ENCODE measurements around the gene CYBRD1. TPM values are rescaled to one million over a fixed set of nuclear protein-coding genes. Genes with fewer than 3 reads are reported as not detected.
A peak's percentile ranks its signal among the peaks of the same experiment; 100 is the strongest.

CYBRD1 gene
- polyA plus RNA-seq, 1 experiment = 308 TPM

- peak; percentile 42 for TF ChIP-seq CTCF (IDR thresholded peaks at IDR 0.05; ENCODE audit: insufficient read depth, low read depth, low read length)
- no peak overlapping the region for H3K4me3 ChIP-seq (ENCODE audit: low read depth, low read length)
- peaks cover 4% of the 10 kb centered on the region for H3K36me3 ChIP-seq (ENCODE audit: control insufficient read depth, insufficient read depth, low read length)
- ChIA-PET POLR2A (no interaction called here), CTCF (interaction anchor here (3.1 kb wide), 1 partner anchor 10 kb away, joined by 11 read pairs; no protein-coding TSS in a partner anchor)
- no peak for DNase-seq (ENCODE audit: low read depth)
- H3K27me3 ChIP-seq (ENCODE audit: control insufficient read depth, insufficient read depth, low read length) = no peaks in the 10 kb centered on the region
Observed at GRCh38 chr2:171541202-171541887, 19.1 kb downstream of the CYBRD1 start.

DNA sequence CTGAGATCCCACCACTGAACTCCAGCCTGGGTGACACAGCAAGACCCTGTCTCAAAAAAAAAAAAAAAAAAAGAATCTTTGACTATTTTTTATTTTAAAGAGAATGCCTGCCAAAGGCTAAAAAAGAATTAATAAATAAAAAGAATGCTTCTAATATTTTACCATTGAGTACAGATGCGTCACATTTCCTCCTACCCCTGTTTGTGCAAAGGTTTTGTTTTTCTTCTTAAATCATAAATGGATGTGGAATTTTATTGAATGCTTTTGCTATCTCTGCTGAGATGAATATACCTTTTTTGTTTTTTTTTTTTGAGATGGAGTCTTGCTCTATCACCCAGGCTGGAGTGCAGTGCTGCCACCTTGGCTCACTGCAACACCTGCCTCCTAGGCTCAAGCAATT is 22.8 kb downstream of the CYBRD1 start:
- Histone ChIP-seq H3K27me3 (ENCODE audit: control insufficient read depth, insufficient read depth, low read length) (no peaks in the 10 kb centered on the region), H3K4me3 (ENCODE audit: low read depth, low read length) (no peak overlapping the region), H3K36me3 (ENCODE audit: control insufficient read depth, insufficient read depth, low read length) (peaks cover 4% of the 10 kb centered on the region)
- ChIA-PET CTCF (no interaction called here), POLR2A (no interaction called here)
- no peak for DNase-seq (ENCODE audit: low read depth)
- no peak for TF ChIP-seq CTCF (IDR thresholded peaks at IDR 0.05; ENCODE audit: insufficient read depth, low read depth, low read length)

- peaks cover 2% of the 10 kb centered on the region for H3K36me3 ChIP-seq (ENCODE audit: control insufficient read depth, insufficient read depth, low read length)
- POLR2A ChIA-PET = no interaction called here
- TF ChIP-seq CTCF (IDR thresholded peaks at IDR 0.05; ENCODE audit: insufficient read depth, low read depth, low read length) = no peak
- no peaks in the 10 kb centered on the region for H3K27me3 ChIP-seq (ENCODE audit: control insufficient read depth, insufficient read depth, low read length)
- CTCF ChIA-PET = no interaction called here
- no peak for DNase-seq (ENCODE audit: low read depth)
- H3K4me3 ChIP-seq (ENCODE audit: low read depth, low read length) = no peak overlapping the region
Observed at GRCh38 chr2:171547256-171547655, 25.0 kb downstream of the CYBRD1 start.

DNA sequence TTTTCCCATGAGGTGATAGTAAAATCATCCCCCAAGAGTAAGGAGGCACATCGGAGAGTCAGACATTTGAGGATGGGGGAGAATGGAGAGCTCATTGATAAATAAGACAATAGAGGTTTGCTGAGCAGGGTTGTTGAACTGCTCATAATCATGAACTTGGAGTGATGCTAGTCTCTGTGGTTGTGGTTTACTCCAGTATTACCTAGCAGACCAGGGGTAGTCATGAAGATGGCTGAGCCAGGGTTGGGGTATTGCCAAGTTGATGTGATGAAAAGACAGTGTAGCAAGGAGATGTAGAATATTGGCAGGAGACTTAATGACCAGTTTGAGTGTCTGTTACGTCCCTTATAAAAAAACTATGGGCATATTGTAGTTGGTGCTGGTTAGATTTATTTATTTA is 25.4 kb downstream of the CYBRD1 start:
- POLR2A ChIA-PET = no interaction called here
- CTCF ChIA-PET = no interaction called here
- peaks cover 2% of the 10 kb centered on the region for H3K36me3 ChIP-seq (ENCODE audit: control insufficient read depth, insufficient read depth, low read length)
- no peak for TF ChIP-seq CTCF (IDR thresholded peaks at IDR 0.05; ENCODE audit: insufficient read depth, low read depth, low read length)
- H3K4me3 ChIP-seq (ENCODE audit: low read depth, low read length) = no peak overlapping the region
- no peaks in the 10 kb centered on the region for H3K27me3 ChIP-seq (ENCODE audit: control insufficient read depth, insufficient read depth, low read length)
- no peak for DNase-seq (ENCODE audit: low read depth)

- ChIA-PET POLR2A (no interaction called here), CTCF (no interaction called here)
- no peak for TF ChIP-seq CTCF (IDR thresholded peaks at IDR 0.05; ENCODE audit: insufficient read depth, low read depth, low read length)
- H3K27me3 ChIP-seq (ENCODE audit: control insufficient read depth, insufficient read depth, low read length) = no peaks in the 10 kb centered on the region
- no peak for DNase-seq (ENCODE audit: low read depth)
- H3K4me3 ChIP-seq (ENCODE audit: low read depth, low read length) = no peak overlapping the region
- peaks cover 5% of the 10 kb centered on the region; the same call in 1 of the 2 replicates for H3K36me3 ChIP-seq (ENCODE audit: control insufficient read depth, insufficient read depth, low read length)
Observed at GRCh38 chr2:171550613-171551012, 28.3 kb downstream of the CYBRD1 start.
